Transverse colon (tissue), 4 donors: ENCODE data around the gene GCNA.
"Not testable (repeated sequence)": the region's sequence is repeated elsewhere in the genome, so short reads cannot be mapped to it uniquely, and the experiment has no call there.

ENCODE experiments used
- EP300 ChIP-seq: sonication (generic); formaldehyde crosslinking; IDR thresholded peaks from one replicate; pipeline ENCODE4 v1.6.1; 2017; ENCODE audit warnings: antibody characterized with exemption, low read depth
- POLR2A ChIP-seq: fragments of 450-650 bp; IDR thresholded peaks from one replicate; pipeline ENCODE4 v1.6.1; 2016; ENCODE audit warnings: antibody characterized with exemption, mild to moderate bottlenecking, moderate library complexity
- POLR2AphosphoS5 ChIP-seq, 3 donors: sonication (generic); formaldehyde crosslinking; IDR thresholded peaks; one replicate each; pipeline ENCODE4 v1.6.1; 2016; ENCODE audit warnings: antibody characterized with exemption in 3 of 3
- TF ChIP-seq, protein P1 (sequence below), 5 experiments: fragments of 200-600 bp in 3 of 5; fragments of 450-650 bp in 2 of 5; sonication (generic) in 3 of 5; IDR thresholded peaks; 1 replicate in 2 of 5; 2 replicates in 3 of 5; pipeline ENCODE4 v1.5.1; 2016 to 2017; ENCODE audit warnings: antibody characterized with exemption in 5 of 5, inconsistent platforms in 3 of 5, mild to moderate bottlenecking in 2 of 5, moderate library complexity in 1 of 5

DNA sequence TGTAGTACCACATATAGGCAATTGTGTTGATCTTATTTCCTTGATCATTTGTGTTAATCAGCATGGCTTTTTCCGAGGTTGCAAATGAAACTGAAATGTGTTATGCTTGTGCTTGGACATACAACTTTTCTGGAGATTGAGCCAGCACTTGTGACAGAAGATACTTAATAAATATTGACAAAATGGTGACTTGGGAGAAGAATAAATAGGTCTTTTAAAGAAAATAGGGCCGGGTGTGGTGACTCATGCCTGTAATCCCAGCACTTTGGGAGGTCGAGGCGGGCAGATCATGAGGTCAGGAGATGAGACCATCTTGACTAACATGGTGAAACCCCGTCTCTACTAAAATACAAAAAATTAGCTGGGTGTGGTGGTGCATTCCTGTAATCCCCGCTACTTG is 18.5 kb upstream of the GCNA start:
- TF ChIP-seq POLR2A; EP300; POLR2AphosphoS5 (IDR thresholded peaks at IDR 0.05): not testable (repeated sequence)
- TF ChIP-seq, protein P1, sequence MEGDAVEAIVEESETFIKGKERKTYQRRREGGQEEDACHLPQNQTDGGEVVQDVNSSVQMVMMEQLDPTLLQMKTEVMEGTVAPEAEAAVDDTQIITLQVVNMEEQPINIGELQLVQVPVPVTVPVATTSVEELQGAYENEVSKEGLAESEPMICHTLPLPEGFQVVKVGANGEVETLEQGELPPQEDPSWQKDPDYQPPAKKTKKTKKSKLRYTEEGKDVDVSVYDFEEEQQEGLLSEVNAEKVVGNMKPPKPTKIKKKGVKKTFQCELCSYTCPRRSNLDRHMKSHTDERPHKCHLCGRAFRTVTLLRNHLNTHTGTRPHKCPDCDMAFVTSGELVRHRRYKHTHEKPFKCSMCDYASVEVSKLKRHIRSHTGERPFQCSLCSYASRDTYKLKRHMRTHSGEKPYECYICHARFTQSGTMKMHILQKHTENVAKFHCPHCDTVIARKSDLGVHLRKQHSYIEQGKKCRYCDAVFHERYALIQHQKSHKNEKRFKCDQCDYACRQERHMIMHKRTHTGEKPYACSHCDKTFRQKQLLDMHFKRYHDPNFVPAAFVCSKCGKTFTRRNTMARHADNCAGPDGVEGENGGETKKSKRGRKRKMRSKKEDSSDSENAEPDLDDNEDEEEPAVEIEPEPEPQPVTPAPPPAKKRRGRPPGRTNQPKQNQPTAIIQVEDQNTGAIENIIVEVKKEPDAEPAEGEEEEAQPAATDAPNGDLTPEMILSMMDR (IDR thresholded peaks at IDR 0.05) = not testable (repeated sequence)
